NOMO-1 treated with dmso at 0.1 percent for 144 hours (cell line): ENCODE measurements around the gene LCNL1.

Source experiments
- DNase-seq: peaks from one replicate; lab custom pipeline; 2025; ENCODE audit not compliant: unreplicated experiment; lab: John Stamatoyannopoulos, UW

LCNL1 gene

GRCh38 chr9:137008312-137008711, 25.5 kb downstream of the LCNL1 start:
- no peak for DNase-seq

DNA sequence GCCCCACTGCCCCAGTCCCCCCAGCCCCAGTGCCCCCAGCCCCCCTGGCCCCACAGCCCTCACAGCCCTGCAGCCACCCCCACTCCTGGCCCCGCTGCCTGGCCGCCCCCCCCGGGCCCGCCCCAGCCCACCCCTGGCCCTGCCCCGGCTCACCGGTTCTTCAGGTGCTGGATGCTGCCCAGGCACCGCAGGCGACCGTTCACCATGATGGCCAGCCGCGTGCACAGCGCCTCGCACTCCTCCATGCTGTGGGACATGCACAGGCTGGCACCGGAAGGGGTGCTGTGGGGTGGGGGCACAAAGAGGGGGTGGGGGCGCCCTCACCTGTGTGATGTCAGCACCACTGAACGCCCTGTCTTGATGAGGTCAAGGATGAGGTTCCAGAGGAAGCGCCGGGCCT, 26.4 kb downstream of the LCNL1 start:
- DNase-seq, result no peak

DNA sequence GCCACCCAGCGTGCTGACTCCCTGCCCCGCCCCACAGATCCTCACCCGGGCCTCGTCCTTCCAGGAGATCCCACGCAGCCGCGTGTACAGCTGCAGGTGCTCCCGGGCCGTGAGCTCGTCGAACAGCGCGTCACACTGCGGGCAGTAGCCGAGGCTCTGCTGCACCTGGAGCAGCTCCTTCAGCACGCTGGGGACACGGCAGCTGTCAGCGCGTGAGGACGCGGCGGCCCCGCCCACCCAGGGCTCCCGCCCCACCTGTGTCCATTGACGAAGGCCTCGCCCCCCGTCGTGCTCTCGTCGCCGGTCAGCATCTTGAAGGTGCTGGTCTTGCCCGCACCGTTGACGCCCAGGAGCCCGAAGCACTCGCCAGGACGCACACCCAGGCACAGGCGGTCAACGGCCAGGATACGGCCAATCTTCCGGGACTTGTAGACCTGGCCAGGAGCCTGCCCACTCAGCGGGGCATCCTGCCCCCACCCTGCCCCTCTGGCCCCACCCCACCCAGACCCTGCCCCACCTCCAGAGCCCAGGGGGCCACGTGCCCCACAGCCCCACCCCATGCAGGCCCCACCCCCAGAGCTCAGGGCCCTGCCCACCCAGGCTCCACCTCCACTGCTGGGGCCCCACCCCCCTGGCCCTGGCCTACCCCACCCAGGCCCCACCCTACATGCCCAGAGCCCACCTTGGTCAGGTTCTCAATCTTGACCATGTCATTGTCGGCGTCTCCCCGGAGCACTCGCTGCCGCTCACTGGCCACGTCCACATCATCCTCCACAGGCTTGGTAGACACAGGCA, 27.3 kb downstream of the LCNL1 start:
- no peak for DNase-seq

DNA sequence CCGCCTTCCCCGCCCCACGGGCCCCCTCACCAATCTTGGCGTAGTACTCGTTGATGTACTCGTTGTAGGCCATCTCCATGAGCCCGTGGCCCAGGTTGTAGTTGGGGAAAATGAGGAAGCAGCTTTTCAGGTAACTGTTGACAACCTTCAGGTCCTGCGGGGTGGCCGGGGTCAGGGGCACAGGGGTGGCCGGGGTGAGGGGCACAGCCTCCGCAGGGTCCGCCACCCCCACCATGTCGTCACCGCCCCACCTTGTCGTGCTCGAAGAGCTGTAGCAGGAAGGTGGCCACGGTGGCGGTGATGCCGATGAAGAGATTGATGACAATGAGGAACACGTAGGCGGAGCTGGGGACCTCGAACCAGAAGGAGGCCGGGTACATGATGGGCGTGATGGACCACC, 28.4 kb downstream of the LCNL1 start:
- no peak for DNase-seq

DNA sequence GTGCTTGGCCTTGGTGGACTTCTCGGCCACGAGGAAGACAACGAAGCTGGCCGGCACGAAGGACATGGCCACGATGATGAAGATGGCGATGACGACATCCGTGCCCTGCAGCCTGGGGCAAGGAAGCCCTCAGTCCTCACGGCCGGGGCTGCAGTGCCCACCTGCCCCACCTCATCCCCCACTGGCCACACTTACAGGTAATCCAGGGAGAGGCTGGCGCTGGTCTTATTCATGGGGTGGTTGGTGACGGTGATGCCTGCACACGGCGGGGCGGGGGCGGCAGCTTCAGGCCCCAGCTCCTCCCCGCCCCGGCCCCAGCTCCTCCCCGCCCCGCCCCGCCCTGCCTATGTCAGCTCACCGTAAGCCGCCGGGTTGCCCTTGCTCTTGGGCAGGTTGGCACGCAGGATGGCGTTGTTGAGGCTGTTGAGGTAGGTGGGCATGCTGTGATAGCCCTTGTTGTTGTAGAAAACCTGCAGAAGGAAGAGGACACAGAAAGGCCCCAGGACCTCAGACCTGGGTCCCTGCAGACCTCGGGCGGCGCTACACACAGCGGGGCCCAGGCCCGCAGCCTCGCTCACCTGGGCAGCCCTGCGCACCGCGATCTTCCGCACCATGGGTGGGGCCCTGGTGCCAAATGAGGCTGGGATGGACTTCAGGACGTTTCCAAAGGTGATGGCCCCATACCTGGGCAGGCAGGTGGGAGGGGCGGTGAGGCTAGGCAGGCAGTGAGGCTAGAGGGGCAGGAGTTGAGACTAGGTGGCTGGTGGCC, 29.3 kb downstream of the LCNL1 start:
- no peak for DNase-seq

- no peak for DNase-seq
Measured at GRCh38 chr9:137012694-137013570, 30.1 kb downstream of the LCNL1 start.

- no peak for DNase-seq
Measured at GRCh38 chr9:137013571-137013940, 30.8 kb downstream of the LCNL1 start.

DNA sequence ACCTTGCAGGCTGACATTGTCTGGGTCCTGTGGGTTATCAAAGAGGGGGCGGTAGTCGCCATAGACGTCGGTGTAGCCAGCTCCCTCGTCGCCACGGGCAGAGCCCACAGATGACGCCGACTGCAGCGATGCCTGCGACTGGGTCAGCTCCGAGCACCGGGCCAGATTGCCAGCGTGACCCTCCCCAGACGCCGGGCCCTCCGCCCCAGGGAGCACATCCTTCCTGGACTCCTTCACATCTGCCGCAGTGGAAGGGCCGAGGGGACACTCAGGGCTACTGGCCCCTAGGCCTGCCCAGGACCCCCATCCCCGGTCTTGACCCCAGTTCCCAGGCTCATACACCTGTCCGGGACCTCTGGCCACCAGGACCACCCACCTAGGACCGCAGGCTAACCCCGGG, 31.4 kb downstream of the LCNL1 start:
- no peak for DNase-seq

DNA sequence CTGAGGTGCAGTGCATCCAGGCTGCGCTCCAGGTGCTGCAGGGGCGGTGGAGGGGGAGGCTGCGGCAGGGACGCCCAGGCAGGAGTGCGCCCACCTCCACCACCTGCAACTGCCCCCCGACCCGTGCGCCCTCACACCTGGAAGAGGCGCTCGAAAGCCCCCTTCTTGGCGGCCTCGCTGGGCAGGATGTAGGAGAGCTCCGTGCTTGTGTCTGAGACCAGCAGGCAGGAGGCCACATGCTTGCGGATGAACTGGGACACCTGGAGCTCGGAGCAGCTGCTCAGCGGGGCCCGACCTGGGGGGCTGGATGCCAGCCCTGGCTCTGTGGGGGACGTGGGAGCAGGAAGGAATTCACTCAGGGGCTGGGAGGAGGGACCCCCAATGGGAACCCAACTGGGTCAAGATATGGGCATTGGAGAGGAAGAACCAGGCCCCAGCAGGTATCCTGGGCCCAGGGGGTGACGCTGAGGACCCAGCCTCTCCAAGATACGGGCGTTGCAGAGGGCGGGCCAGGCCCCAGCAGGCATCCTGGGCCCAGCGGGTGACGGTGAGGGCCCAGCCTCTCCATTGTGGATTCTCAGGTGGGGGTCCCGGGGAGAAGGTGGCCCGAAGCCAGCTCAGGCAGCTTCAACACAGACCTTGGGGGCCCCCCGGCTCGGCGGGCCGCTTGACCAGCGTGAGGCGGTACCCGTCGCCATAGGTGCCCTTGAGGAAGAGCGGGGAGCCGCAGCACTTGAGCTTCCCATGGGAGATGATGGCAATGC, 32.2 kb downstream of the LCNL1 start:
- DNase-seq, result no peak

DNA sequence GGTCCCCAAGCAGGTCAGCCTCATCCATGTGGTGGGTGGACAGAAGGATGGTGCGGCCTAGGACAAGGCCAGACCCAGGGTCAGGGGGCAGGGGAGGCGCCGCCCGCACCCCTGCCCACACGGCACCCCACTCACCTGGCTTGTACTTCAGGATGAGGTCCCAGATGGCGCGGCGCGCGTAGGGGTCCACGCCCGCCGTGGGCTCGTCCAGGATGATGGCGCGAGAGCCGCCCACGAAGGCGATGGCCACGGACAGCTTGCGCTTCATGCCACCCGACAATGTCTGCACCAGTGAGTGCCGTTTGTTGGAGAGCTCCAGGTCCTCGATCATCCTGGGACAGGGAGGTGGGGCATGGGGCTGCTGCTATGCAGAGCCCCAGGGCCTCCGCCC, 32.7 kb downstream of the LCNL1 start:
- no peak for DNase-seq

- DNase-seq, result no peak
Measured at GRCh38 chr9:137015976-137016375, 33.2 kb downstream of the LCNL1 start.

GRCh38 chr9:137016436-137016835, 33.6 kb downstream of the LCNL1 start:
- no peak for DNase-seq

- no peak for DNase-seq
Measured at GRCh38 chr9:137017071-137017470, 34.3 kb downstream of the LCNL1 start.

DNA sequence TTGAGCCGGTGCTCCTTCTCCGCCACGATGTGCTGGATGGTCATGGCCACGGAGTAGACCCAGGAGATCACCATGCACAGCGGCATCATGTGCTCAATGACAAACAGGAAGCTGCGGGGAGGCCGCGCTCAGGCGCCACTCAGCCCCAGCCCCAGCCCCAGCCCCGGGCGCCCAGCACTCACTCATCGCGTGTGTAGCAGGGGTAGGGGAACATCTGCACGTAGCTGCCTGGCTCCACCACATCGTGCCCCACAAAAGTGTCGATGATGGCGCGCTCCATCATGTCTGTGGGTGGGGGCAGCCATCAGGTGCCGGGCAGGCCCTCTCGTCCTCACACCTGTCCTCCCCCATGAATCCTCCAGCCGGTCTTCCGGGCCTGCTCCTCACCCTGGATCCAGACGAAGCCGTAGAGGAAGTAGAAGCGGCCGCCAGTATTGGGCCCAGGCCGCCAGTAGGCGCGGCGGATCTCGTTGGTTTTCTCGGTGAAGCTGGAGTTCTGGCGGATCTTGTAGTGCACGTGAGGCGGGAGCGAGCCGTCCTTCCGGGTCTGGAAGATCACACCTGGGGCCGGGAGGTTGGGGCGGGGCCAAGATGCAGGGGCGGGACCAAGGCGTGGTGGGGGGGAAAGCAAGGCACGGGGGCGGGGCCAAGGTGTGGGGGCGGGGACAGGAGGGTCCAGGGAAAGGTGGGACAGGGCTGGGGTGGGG, 35.2 kb downstream of the LCNL1 start:
- DNase-seq, result no peak

DNA sequence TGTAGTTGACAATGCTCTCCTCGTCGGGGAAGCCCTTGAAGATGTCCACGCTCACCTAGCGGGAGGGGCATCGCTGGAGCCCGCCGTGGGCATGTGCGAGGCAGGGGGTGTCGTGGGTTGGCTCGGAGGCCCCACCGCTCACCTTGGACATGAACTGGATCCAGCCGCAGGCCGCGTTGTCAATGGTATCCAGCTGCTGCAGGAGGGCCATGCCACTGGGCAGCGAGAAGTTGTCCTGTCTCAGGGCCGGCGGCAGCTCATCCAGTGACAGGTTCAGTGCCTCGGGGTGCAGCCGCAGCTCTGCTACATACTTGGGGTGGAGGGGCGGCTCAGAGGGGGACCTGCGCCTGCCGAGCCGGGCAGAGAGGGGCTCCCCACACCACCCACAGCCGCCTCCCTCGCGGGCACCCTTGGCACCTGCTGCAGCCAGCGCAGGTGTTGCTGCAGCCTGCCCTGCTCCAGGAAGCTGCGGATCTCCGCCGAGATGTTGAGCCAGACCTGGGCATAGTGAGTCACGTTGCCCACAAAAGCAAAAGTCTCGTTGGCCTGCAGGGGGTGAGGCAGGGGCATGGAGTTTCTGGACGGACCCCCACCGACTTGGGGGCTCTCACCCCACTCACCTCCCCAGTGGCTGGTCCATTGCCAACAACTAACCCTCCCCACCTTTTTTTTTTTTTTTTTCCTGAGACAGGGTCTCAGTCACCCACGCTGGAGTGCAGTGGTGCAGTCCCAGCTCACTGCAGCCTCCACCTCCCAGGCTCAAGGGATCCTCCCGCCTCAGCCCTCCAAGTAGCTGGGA, 36.2 kb downstream of the LCNL1 start:
- no peak for DNase-seq

DNA sequence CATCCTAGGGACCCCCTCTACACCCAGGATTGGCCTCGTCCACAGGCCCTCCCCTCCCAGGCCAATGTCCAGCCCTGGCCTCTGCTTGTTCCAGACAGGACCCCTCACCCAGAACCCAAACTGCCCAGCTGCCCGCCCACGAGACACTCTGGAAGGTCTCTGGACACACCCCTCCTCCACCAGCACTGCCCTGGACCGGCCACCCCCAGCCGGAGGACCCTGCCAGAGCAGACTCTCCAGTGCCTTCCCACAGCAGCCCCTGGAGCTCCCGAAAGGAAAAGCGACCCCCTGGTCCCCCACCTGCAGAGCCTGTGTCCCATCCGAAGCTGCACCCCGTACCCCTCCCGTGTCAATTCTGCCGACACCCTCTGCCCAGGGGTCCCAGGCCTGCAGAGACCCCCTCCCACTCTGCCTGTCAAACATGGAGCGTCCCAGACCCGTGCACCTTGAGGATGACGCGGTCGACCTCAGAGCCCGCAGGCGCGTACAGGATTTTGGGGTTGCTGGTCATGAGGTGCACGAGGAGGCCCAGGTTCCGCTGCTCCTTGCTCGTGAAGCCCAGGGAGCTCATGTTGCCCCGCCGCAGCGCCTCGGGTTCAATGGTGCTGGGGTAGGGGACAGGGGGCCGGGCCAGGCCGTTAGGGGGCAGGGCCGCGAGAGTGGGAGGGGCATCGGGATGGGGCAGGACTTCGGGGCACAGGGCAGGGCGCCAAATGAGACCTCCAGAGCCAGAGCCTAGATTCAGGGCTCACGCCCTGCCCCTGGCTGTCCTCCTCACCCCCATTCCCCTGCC, 37.3 kb downstream of the LCNL1 start:
- no peak for DNase-seq

GRCh38 chr9:137020771-137021567, 38.2 kb downstream of the LCNL1 start:
- no peak for DNase-seq

DNA sequence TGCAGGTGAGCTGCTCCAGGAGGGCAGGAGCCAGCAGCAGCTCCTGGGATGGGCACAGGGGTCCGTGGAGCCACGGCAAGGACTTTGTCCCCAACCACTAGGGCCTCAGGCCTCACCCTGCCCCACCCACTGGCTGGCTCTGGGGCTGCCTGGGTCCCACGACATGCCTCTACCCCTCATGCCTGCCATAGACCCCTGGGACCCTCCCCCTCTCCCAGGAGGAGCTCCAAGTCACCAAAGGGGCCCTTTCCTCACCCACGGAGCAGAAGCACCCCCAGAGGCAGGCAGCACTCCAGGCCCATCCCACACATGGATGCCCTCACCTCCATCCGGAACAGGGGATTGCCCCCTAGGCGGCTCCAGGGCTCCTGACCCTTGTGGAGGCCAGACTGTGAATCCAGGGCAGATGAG, 38.8 kb downstream of the LCNL1 start:
- no peak for DNase-seq
